Fibroblast of lung (primary cell): ENCODE results near the gene SPA17. TPM values are rescaled to one million over a fixed set of nuclear protein-coding genes. Genes with fewer than 3 reads are reported as not detected.

ENCODE experiments used
- DNase-seq, 2 donors: peaks; one replicate each; pipeline versions ENCODE4 v3.0.0 to v3.0.0-alpha.2; 2010; ENCODE audit warnings: low read depth in 2 of 2
- H2AFZ ChIP-seq: 2 replicates; pipeline ENCODE4 v1.5.1; 2012; ENCODE audit warnings: low read length, control low read depth, inconsistent platforms
- H3K27ac ChIP-seq: 2 replicates; pipeline ENCODE4 v1.5.1; 2011; ENCODE audit warnings: low read length, control low read depth; ENCODE audit not compliant: insufficient read depth
- H3K27me3 ChIP-seq: 2 replicates; pipeline ENCODE4 v1.5.1; 2011; ENCODE audit warnings: mild to moderate bottlenecking, low read length; ENCODE audit not compliant: control insufficient read depth, insufficient read depth
- H3K36me3 ChIP-seq: 2 replicates; pipeline ENCODE4 v1.5.1; 2011; ENCODE audit warnings: low read length; ENCODE audit not compliant: control insufficient read depth, insufficient read depth
- H3K4me1 ChIP-seq: 2 replicates; pipeline ENCODE4 v1.5.1; 2011; ENCODE audit warnings: low read length; ENCODE audit not compliant: control insufficient read depth, insufficient read depth; ENCODE audit errors: extremely low read depth
- H3K4me2 ChIP-seq: 2 replicates; pipeline ENCODE4 v1.5.1; 2011; ENCODE audit warnings: low read length, control low read depth; ENCODE audit not compliant: insufficient read depth; ENCODE audit errors: extremely low read depth
- H3K4me3 ChIP-seq, 4 experiments: fragments of 200-600 bp in 1 of 4; sonication (generic) in 1 of 4; replicated peaks in 1 of 4; 2 replicates each; pipeline ENCODE4 v1.5.1; 2011 to 2016; ENCODE audit warnings: low read length in 4 of 4, low read depth in 3 of 4, mild to moderate bottlenecking in 3 of 4, control low read depth in 2 of 4, inconsistent platforms in 1 of 4, mixed read lengths in 1 of 4; ENCODE audit not compliant: insufficient read depth in 1 of 4; ENCODE audit errors: control extremely low read depth in 1 of 4
- H3K79me2 ChIP-seq: 2 replicates; pipeline ENCODE4 v1.5.1; 2012; ENCODE audit warnings: mild to moderate bottlenecking, low read length, inconsistent platforms; ENCODE audit not compliant: control insufficient read depth, insufficient read depth
- H3K9ac ChIP-seq: 2 replicates; pipeline ENCODE4 v1.5.1; 2011; ENCODE audit warnings: mild to moderate bottlenecking, low read length, control low read depth; ENCODE audit not compliant: insufficient read depth
- H3K9me3 ChIP-seq: 2 replicates; pipeline ENCODE4 v1.5.1; 2012; ENCODE audit warnings: low read depth, low read length; ENCODE audit not compliant: control insufficient read depth, insufficient read depth
- H4K20me1 ChIP-seq: 2 replicates; pipeline ENCODE4 v1.5.1; 2011; ENCODE audit warnings: low read length; ENCODE audit not compliant: control insufficient read depth, insufficient read depth; ENCODE audit errors: extremely low read depth
- EZH2 ChIP-seq: IDR thresholded peaks from 2 replicates; pipeline ENCODE4 v1.5.1; 2012; ENCODE audit warnings: low read length, control low read depth, mild to moderate bottlenecking; ENCODE audit errors: missing control alignments
- polyA plus RNA-seq, 2 donors: library from polyadenylated mRNA; depleted of rRNA in 1 of 2; stranded (reverse) in 1 of 2; unstranded in 1 of 2; fragments of >200 nt; gene quantifications; 2 replicates each; pipeline ENCODE4 v1.2.1, GENCODE V29; 2011 to 2012; ENCODE audit warnings: missing spikeins in 1 of 2
- total RNA-seq: library from RNA; depleted of rRNA; stranded (reverse); fragments of >200 nt; gene quantifications from 2 replicates; pipeline ENCODE4 v1.2.1, GENCODE V29; 2014
- TF ChIP-seq, protein P1 (sequence below), 2 donors: IDR thresholded peaks in 1 of 2; conservative IDR thresholded peaks in 1 of 2; 1 replicate in 1 of 2; 2 replicates in 1 of 2; pipeline ENCODE4 v1.5.1; 2011 to 2012; ENCODE audit warnings: low read length in 2 of 2, control low read depth in 1 of 2, inconsistent platforms in 1 of 2, low read depth in 1 of 2, mild to moderate bottlenecking in 1 of 2

SPA17 gene
- total and polyA plus RNA-seq, 2 donors (not counting 1 experiment from before 2014, with no cell fraction given) = 18.0 to 19.1 TPM

DNA sequence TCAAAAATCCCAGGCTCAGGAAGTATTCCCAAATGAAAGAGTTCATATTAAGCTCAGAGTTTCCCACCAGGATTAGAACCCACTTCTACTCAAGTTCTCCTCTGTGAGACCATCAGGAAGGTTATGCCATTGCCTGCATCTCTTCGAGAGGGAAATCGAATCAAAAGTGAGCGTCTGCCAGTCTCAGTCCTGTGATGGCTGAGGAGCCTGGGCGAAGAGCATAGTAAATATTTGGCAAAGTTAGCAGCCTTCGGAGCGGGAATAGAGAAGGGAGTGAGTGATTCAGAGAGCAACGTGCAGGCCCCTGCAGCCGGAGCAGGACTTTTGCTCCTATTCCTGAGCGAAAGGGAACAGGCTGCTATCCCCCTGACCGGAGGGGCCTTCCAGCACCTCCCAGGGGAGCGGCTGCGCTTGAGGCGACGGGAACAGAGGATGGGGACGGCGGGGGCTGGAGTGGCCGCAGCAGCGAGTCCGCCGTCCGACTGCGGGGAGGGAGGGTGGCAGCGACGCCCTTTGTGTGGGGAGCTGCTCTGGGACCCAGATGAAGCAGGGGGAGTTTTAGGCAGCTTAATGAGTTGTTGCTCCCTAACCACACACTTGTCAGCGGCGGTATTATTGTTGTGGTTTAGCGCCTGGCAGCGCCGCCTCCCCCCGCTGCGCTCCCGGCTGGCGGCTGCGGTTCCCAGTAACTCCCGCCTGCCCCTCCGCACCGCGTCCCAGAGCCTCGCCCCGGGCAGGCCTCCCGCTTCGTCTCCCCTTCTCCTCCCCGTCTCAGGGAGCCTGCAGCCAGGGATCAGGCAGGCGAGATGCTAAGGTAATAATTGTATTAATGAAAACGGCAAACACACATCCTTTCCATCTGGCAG, 44.3 kb downstream of the SPA17 start:
- peak overlapping the region; percentile 18 to 57 (median 44) for H3K4me3 ChIP-seq
- H3K27ac ChIP-seq = no peak overlapping the region
- H3K36me3 ChIP-seq = no peaks in the 10 kb centered on the region
- TF ChIP-seq EZH2 = no peak
- TF ChIP-seq, protein P1, sequence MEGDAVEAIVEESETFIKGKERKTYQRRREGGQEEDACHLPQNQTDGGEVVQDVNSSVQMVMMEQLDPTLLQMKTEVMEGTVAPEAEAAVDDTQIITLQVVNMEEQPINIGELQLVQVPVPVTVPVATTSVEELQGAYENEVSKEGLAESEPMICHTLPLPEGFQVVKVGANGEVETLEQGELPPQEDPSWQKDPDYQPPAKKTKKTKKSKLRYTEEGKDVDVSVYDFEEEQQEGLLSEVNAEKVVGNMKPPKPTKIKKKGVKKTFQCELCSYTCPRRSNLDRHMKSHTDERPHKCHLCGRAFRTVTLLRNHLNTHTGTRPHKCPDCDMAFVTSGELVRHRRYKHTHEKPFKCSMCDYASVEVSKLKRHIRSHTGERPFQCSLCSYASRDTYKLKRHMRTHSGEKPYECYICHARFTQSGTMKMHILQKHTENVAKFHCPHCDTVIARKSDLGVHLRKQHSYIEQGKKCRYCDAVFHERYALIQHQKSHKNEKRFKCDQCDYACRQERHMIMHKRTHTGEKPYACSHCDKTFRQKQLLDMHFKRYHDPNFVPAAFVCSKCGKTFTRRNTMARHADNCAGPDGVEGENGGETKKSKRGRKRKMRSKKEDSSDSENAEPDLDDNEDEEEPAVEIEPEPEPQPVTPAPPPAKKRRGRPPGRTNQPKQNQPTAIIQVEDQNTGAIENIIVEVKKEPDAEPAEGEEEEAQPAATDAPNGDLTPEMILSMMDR (conservative IDR thresholded peaks at IDR 0.05 in 1 of 2, IDR thresholded peaks at IDR 0.05 in 1 of 2; ENCODE audit: low read depth in 1 of 2, low read length in 2 of 2) = no peak
- no peaks in the 10 kb centered on the region for H3K4me1 ChIP-seq
- peak overlapping the region; percentile 4 for H3K9ac ChIP-seq
- H4K20me1 ChIP-seq = no peaks in the 10 kb centered on the region
- peaks cover 40% of the 10 kb centered on the region for H3K27me3 ChIP-seq
- no peaks in the 10 kb centered on the region for H3K9me3 ChIP-seq
- peak overlapping the region; percentile 70 for H2AFZ ChIP-seq
- peak; percentile 28 to 52 for DNase-seq
- H3K4me2 ChIP-seq = peak overlapping the region; percentile 96
- no peaks in the 10 kb centered on the region for H3K79me2 ChIP-seq

DNA sequence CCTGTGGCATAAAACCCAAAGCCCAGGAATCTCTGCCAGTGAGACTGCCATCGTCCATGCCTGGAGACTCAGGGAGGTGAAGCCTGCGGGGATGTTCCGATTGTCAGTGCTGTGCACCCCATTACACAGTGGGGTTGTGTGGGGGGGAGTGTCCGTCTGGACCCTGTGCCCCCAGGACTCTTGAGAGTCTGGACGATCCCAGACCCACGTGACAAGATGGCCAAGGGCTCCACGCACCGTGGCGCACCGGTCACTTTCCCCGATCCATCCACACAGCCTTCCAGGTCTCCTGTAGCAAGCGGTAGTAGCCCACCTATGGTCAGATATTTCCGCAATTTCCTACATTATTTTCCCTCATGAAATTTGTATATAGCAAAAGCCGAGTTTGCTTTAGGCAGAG, 45.1 kb downstream of the SPA17 start:
- DNase-seq = no peak
- Histone ChIP-seq H3K4me1 (no peaks in the 10 kb centered on the region), H3K9ac (no peak overlapping the region), H3K79me2 (no peaks in the 10 kb centered on the region), H3K27ac (no peak overlapping the region), H2AFZ (no peak overlapping the region), H3K4me3 (no peak overlapping the region), H4K20me1 (no peaks in the 10 kb centered on the region), H3K27me3 (peaks cover 43% of the 10 kb centered on the region), H3K36me3 (no peaks in the 10 kb centered on the region), H3K9me3 (no peaks in the 10 kb centered on the region), H3K4me2 (peak overlapping the region; percentile 40)
- peak; percentile 82 for TF ChIP-seq EZH2
- TF ChIP-seq, protein P1 (conservative IDR thresholded peaks at IDR 0.05 in 1 of 2, IDR thresholded peaks at IDR 0.05 in 1 of 2; ENCODE audit: low read depth in 1 of 2, low read length in 2 of 2) = no peak

DNA sequence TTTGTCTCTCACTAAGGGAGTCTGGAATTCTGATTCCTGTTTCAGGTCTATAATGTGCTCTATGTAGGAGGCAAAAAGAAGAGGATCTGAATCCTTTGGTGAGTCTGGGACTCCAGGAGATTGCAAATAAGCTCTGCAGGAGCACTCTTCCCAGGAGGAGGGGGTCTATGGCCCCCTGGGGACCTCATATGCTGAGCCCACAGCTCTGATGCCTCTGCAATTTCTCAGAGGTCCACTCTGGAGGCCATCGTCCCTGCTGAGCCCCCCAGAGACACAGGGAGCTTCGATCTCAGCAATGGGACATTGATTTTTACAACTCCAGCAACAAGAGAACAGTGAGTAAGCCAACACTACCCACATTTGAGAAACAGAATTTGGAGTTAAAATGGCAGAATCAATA, 45.8 kb downstream of the SPA17 start:
- no peaks in the 10 kb centered on the region for H3K79me2 ChIP-seq
- H3K4me2 ChIP-seq = no peak overlapping the region
- TF ChIP-seq, protein P1 (conservative IDR thresholded peaks at IDR 0.05 in 1 of 2, IDR thresholded peaks at IDR 0.05 in 1 of 2; ENCODE audit: low read depth in 1 of 2, low read length in 2 of 2) = no peak
- TF ChIP-seq EZH2 = no peak
- no peak for DNase-seq
- H3K27ac ChIP-seq = no peak overlapping the region
- H3K9me3 ChIP-seq = no peaks in the 10 kb centered on the region
- H3K9ac ChIP-seq = no peak overlapping the region
- no peaks in the 10 kb centered on the region for H4K20me1 ChIP-seq
- H2AFZ ChIP-seq = no peak overlapping the region
- H3K36me3 ChIP-seq = no peaks in the 10 kb centered on the region
- H3K4me1 ChIP-seq = no peaks in the 10 kb centered on the region
- H3K27me3 ChIP-seq = peaks cover 49% of the 10 kb centered on the region
- no peak overlapping the region for H3K4me3 ChIP-seq
